Gastroesophageal sphincter (tissue), 4 donors: Measurements from ENCODE around the gene SCAMP2. TPM values are rescaled to one million over a fixed set of nuclear protein-coding genes. Genes with fewer than 3 reads are reported as not detected.

ENCODE experiments used
- ATAC-seq: fragments of 150-250 bp; one replicate; pipeline ENCODE4 v1.9.1; 2016; ENCODE audit warnings: mild to moderate bottlenecking, moderate library complexity
- H3K27ac ChIP-seq, 4 donors: fragments of 200-600 bp; sonication (generic) in 3 of 4; 1 replicate in 3 of 4; 2 replicates in 1 of 4; pipeline ENCODE4 v1.5.1; 2016 to 2019
- H3K27me3 ChIP-seq: fragments of 200-600 bp; sonication (generic); one replicate; pipeline ENCODE4 v1.5.1; 2019
- H3K36me3 ChIP-seq, 2 donors: fragments of 200-600 bp; sonication (generic); one replicate each; pipeline ENCODE4 v1.5.1; 2019; ENCODE audit warnings: control low read depth in 1 of 2
- H3K4me1 ChIP-seq, 3 donors: fragments of 200-600 bp; sonication (generic); 1 replicate in 2 of 3; 2 replicates in 1 of 3; pipeline ENCODE4 v1.5.1; 2016 to 2019; ENCODE audit warnings: control low read depth in 2 of 3
- H3K4me3 ChIP-seq, 2 donors: fragments of 200-600 bp; sonication (generic); one replicate each; pipeline ENCODE4 v1.5.1; 2019; ENCODE audit warnings: mild to moderate bottlenecking in 1 of 2, moderate library complexity in 1 of 2
- H3K9me3 ChIP-seq, 3 donors: fragments of 200-600 bp; sonication (generic); one replicate each; pipeline ENCODE4 v1.5.1; 2017 to 2019; ENCODE audit warnings: control low read depth in 2 of 3
- EP300 ChIP-seq: sonication (generic); formaldehyde crosslinking; IDR thresholded peaks from one replicate; pipeline ENCODE4 v1.6.1; 2017; ENCODE audit warnings: antibody characterized with exemption, mild to moderate bottlenecking
- POLR2A ChIP-seq, 2 donors: fragments of 450-650 bp; IDR thresholded peaks; one replicate each; pipeline ENCODE4 v1.6.1; 2017; ENCODE audit warnings: antibody characterized with exemption in 2 of 2, mild to moderate bottlenecking in 2 of 2, moderate library complexity in 1 of 2
- POLR2AphosphoS5 ChIP-seq: sonication (generic); formaldehyde crosslinking; IDR thresholded peaks from one replicate; pipeline ENCODE4 v1.6.1; 2017; ENCODE audit warnings: antibody characterized with exemption
- WGBS, 2 donors: methylation state at CpG; one replicate each; pipeline ENCODE4 v1.1.5; 2018; ENCODE audit warnings: low coverage in 1 of 2; 5-methylcytosine and 5-hydroxymethylcytosine counted together
- total RNA-seq, 4 donors: library from RNA; depleted of rRNA; stranded (reverse); fragments of >200 nt; gene quantifications; one replicate each; pipeline ENCODE4 v1.1.0, GENCODE V29; 2016
- TF ChIP-seq, protein P1 (sequence below), 4 experiments: fragments of 200-600 bp in 2 of 4; fragments of 450-650 bp in 2 of 4; sonication (generic) in 1 of 4; IDR thresholded peaks; one replicate each; pipeline ENCODE4 v1.5.1; 2017 to 2019; ENCODE audit warnings: antibody characterized with exemption in 4 of 4, mild to moderate bottlenecking in 2 of 4, moderate library complexity in 2 of 4

Gene SCAMP2
- total RNA-seq, 4 donors from 2014 or later: 45.6 to 111 (median 72.1) TPM

DNA sequence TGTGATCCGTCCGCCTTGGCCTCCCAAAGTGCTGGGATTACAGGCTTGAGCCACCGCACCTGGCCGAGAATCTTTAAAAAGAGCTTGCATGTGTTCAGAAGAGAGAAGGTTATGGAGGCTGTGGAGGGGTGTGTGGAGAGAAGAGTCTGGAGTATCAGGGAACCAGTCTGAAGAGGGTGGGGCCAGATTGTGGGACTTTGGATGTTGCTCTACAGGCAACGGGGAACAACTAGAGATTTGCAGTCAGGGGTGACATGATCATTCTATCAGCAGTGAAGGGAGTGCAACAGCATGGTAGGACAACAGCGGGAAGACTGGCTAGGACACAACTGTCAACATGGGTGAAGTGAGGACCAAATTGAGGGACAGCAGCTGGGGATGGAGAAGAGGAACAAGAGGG, 8.9 kb downstream of the SCAMP2 start:
- Histone ChIP-seq H3K9me3 (no peaks in the 10 kb centered on the region), H3K36me3 (no peaks in the 10 kb centered on the region), H3K27me3 (no peaks in the 10 kb centered on the region), H3K27ac (peak overlapping the region in 2 of 4 donors; percentile 18 to 52), H3K4me3 (no peak overlapping the region), H3K4me1 (peaks cover 0 to 60% (median 31%) of the 10 kb centered on the region in 3 donors)
- 63 to 84% methylated on average over 1 to 5 of the region's 6 CpGs for WGBS, 2 donors
- no peak for TF ChIP-seq POLR2A (IDR thresholded peaks at IDR 0.05)
- TF ChIP-seq, protein P1, sequence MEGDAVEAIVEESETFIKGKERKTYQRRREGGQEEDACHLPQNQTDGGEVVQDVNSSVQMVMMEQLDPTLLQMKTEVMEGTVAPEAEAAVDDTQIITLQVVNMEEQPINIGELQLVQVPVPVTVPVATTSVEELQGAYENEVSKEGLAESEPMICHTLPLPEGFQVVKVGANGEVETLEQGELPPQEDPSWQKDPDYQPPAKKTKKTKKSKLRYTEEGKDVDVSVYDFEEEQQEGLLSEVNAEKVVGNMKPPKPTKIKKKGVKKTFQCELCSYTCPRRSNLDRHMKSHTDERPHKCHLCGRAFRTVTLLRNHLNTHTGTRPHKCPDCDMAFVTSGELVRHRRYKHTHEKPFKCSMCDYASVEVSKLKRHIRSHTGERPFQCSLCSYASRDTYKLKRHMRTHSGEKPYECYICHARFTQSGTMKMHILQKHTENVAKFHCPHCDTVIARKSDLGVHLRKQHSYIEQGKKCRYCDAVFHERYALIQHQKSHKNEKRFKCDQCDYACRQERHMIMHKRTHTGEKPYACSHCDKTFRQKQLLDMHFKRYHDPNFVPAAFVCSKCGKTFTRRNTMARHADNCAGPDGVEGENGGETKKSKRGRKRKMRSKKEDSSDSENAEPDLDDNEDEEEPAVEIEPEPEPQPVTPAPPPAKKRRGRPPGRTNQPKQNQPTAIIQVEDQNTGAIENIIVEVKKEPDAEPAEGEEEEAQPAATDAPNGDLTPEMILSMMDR (IDR thresholded peaks at IDR 0.05): no peak
- no peak for ATAC-seq

DNA sequence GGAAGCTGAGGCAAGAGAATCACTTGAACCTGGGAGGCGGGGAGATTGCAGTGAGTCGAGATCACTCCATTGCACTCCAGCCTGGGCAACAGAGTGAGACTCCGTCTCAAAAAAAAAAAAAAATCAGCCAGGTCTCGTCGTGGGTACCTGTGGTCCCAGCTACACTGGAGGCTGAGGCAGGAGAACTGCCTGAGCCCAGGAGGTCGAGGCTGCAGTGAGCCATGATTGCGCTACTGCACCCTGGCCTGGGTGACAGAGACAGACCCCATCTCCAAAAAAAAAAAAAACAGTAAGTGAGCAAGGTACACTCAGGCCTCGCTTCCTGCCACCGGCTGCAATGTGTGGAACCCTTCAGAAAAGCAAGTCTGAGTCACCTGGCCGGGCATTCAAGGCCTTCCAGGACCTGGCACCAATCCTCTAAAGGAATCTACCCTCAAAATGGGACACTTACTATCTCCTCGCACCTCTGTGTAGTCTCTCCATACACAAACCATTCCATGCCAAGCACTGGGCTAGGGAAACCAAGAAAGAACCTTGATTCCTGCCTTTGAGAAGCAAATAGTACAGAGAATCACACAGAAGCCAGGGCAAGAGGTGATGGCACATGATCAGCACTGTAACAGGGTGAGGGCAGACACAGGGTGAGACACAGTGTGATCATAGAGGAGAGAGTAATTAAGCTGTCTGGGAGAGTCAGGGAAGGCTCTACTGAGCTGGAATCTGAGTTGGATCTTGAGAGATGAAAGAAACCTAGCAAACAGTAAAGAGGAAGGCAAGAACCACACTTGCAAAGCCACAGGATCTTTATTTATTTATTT, 9.7 kb downstream of the SCAMP2 start:
- ATAC-seq: no peak
- peak overlapping the region in 2 of 4 donors; percentile 52 to 53 for H3K27ac ChIP-seq
- no peaks in the 10 kb centered on the region for H3K9me3 ChIP-seq
- no peak overlapping the region for H3K4me3 ChIP-seq
- TF ChIP-seq POLR2A (IDR thresholded peaks at IDR 0.05): no peak
- no peak for TF ChIP-seq POLR2AphosphoS5
- TF ChIP-seq, protein P1 (IDR thresholded peaks at IDR 0.05): no peak
- no peak for TF ChIP-seq EP300
- no peaks in the 10 kb centered on the region for H3K27me3 ChIP-seq
- H3K36me3 ChIP-seq: no peaks in the 10 kb centered on the region
- H3K4me1 ChIP-seq: peaks cover 0 to 60% (median 27%) of the 10 kb centered on the region in 3 donors
- WGBS, 2 donors: 20 to 43% methylated on average over 1 to 4 of the region's 11 CpGs

DNA sequence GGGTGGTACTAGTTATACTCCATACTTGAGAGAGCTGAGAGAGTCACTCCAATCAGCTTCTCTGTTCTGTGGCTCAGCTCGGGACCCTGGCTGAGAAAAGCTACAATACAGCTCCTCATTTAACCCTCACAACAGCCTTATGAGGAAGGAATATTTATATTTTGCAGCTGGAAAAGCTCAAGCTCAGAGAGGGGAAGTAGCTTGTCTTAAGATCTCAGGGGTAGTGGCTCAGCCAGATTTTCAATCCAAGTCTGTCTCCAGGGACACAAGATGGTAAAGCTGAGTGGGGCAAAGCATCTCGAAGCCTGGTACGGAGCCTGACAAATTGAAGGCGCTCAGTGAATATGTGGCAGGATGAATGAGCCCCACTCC, 14.8 kb downstream of the SCAMP2 start:
- TF ChIP-seq EP300: no peak
- TF ChIP-seq, protein P1 (IDR thresholded peaks at IDR 0.05): no peak
- no peak for TF ChIP-seq POLR2AphosphoS5
- TF ChIP-seq POLR2A (IDR thresholded peaks at IDR 0.05): no peak
- Histone ChIP-seq H3K4me1 (peaks cover 0 to 50% (median 15%) of the 10 kb centered on the region in 3 donors), H3K36me3 (peaks cover 0 to 13% of the 10 kb centered on the region in 2 donors), H3K9me3 (no peaks in the 10 kb centered on the region), H3K27me3 (no peaks in the 10 kb centered on the region), H3K27ac (no peak overlapping the region), H3K4me3 (no peak overlapping the region)
- WGBS, 2 donors: 20 to 64% methylated on average over 1 to 4 of the region's 4 CpGs
- no peak for ATAC-seq

DNA sequence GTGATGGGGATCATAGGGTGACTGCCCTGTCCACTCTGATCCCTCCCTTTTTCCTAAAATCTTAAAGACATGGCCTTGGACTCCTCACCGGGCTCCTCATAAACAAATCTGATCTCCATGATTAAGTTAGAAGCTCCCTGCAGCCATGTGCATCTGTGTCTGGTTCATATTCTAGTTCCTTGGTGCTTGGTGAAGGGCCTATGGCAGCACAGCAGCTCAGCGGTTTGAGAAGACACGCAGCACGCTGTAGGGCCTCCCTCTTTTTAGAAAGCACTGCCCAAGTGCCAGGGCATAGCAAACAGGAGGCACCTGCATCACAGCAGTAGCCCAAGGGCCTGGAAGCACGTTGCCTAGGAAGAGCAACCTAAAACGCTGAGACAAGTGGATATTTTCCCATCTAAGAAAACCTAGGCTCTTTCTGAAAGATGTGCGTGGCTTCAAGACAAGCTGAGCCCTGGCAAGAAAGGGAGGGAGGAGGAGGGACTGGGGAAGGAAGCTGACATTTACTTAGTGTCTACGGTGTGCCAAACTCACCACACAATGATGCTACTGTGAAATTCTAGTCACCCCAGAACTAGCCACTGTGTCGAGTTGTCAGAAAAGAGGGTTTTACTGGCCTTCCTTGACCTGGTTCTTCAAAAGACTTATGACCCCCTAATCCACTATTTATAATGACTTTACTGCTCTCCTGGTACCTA, 15.3 kb downstream of the SCAMP2 start:
- Histone ChIP-seq H3K27me3 (no peaks in the 10 kb centered on the region), H3K4me3 (no peak overlapping the region), H3K4me1 (peaks cover 0 to 44% (median 15%) of the 10 kb centered on the region in 3 donors), H3K27ac (no peak overlapping the region), H3K36me3 (peaks cover 0 to 18% of the 10 kb centered on the region in 2 donors), H3K9me3 (no peaks in the 10 kb centered on the region)
- no peak for ATAC-seq
- TF ChIP-seq POLR2AphosphoS5 (no peak), POLR2A (IDR thresholded peaks at IDR 0.05) (no peak), EP300 (no peak)
- TF ChIP-seq, protein P1 (IDR thresholded peaks at IDR 0.05): no peak
- 45 to 52% methylated on average over 5 to 6 of the region's 9 CpGs for WGBS, 2 donors
